Left renal cortex interstitium (tissue), 4 donors: ENCODE results near the gene C16orf86. TPM values are rescaled to one million over a fixed set of nuclear protein-coding genes. Genes with fewer than 3 reads are reported as not detected.
A peak's percentile ranks its signal among the peaks of the same experiment; 100 is the strongest.

Experiments
- DNase-seq, 4 donors: peaks; one replicate each; pipeline ENCODE4 v3.0.0-alpha.2; 2013; ENCODE audit warnings: low read depth in 4 of 4, low spot score in 2 of 4, missing footprints in 1 of 4
- polyA plus RNA-seq, 4 donors: library from polyadenylated mRNA; unstranded; fragments of 120-200 nt; gene quantifications; one replicate each; pipeline ENCODE4 v1.2.1, GENCODE V29; 2013; ENCODE audit not compliant: insufficient read length in 4 of 4

The C16orf86 gene
- polyA plus RNA-seq, 4 donors, result 3.6 to 5.2 (median 4.0) TPM

DNA sequence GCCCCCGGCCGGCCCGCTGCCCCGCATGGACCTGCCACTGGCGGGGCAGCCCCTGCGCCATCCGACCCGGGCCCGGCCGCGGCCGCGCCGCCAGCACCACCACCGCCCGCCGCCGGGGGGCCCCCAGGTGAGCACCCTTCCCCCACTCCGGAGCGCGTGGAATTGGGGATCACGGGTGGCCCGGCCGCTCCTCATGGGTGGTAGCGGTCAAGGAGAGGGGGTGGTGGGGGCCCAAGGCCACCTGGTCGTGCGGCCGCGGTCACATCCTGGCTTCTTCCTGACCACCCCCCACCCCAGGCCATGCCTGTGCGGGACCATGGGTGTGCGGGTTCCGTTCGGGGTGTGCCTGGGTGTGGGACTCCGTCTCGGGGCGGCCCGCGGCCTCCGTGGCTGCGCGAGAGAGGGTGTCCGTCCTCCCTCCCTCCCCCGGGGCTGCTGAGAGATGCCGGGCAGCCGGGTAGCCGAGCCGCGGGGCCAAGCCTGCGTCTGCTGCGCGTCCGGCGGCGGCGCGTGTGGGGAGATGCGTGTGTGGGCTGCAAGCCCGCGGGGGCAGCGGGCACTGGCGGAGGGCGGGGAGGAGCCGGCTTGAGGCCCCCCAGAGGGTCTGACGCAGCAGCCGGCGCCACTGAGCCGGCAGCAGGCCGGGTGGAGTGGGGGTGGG, 13.4 kb upstream of the C16orf86 start:
- no peak for DNase-seq

DNA sequence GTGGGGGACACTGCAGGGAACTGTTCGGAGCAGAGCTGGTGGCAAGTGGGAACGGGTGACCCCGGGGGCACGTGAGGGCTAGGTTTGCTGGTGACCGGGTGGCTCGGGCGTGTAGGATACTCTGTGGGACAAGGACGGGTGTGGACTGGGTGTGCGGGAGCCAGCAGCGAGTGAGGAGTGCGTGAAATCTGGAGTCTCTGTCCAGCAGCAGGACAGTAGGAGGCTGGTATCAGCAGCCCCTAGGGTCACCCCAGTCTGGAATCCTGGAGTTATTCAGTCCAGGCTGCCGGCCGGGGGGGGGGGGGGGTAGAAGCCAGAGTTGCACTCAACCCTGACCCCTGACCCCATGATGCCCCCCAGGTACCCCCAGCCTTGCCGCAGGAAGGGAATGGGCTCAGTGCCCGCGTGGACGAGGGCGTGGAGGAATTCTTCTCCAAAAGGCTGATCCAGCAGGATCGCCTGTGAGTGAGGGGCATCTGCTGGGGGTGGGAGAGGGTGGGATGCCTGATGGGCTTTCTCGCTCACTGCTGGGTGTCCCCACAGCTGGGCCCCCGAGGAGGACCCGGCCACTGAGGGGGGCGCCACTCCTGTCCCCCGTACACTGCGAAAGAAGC, 12.7 kb upstream of the C16orf86 start:
- DNase-seq, result no peak

DNA sequence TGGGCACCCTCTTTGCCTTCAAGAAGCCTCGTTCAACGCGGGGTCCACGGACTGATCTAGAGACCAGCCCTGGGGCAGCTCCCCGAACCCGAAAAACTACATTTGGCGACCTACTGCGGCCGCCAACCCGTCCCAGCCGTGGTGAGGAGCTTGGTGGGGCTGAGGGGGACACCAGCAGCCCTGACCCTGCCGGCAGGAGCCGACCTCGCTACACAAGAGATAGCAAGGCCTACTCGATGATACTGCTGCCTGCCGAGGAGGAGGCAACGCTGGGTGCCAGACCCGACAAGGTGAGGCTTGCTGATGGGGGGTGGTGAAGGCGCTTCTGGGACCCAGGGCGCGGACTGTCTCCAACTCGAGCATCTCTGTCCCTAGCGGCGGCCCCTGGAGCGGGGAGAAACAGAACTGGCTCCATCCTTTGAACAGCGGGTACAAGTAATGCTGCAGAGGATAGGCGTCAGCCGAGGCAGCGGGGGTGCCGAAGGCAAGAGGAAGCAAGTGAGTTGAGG, 12.2 kb upstream of the C16orf86 start:
- DNase-seq, result no peak

DNA sequence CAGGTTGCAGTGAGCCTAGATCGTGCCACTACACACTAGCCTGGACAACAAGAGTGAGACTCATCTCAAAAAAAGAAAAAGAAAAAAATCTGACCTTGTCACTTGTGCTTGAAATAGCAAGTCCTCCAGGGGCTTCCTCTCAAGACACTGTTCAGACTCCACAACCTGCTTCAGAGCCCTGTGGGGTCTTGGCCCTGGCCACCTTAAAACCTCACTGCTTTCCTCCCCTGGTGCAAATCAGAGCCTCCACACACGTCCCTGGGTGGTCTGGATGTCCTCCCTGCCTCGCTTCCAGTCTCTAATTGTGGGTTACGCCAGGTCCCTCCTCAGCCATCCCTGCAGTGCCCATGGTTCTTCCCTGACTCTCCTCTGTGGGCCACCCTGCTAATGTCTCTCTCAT, 11.3 kb upstream of the C16orf86 start:
- DNase-seq, result no peak

DNA sequence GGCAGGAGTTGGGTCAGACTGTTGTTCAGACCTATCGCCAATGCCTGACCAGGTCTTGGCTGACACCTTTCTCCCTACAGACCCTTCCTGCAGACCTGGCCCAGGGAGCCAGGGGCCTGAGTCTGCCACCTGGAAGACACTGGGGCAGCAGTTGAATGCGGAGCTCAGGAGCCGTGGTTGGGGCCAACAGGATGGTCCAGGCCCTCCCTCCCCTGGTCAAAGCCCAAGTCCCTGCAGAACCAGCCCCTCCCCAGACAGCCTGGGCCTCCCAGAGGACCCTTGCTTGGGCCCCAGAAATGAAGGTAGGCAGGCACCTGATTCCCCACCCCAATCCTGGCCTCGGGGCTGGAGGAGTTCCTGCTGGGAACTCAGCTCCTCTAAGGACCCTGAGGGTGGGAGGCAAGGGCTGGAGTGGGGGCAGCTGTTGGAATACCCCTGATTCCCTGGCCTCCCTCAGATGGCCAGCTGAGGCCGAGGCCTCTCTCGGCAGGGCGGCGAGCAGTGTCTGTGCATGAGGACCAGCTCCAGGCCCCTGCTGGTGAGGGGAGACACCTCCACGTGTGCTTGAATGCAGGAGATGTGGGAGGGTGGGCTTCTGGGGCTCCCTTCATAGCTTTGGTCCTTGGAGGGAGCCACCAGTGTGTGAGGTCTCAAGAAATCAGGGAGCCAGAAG, 10.1 kb upstream of the C16orf86 start:
- no peak for DNase-seq

DNA sequence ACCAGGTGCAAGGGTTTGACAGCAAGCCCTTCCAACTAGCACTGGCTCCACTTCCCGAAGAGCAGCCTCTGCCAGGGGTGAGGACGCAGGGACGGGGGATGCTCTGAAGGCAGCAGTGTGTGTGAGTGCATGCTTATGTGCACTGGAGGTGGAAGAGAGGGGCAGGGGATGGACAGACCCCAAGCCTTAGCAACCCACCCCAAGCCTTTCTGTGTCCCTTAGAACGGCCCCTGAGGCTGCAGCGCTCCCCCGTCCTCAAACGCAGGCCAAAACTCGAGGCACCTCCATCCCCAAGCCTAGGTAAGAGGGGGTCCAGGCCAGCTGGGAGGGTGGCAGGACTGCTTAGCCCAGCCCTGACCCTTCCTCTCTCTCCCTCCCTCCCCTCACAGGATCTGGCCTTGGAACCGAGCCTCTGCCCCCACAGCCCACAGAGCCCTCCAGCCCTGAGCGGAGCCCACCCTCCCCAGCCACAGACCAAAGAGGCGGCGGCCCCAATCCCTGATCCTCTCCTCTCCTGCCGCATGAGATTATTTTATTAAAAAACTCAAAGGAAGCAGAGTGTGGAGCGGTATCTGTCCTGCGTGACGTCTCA, 9.5 kb upstream of the C16orf86 start:
- no peak for DNase-seq

DNA sequence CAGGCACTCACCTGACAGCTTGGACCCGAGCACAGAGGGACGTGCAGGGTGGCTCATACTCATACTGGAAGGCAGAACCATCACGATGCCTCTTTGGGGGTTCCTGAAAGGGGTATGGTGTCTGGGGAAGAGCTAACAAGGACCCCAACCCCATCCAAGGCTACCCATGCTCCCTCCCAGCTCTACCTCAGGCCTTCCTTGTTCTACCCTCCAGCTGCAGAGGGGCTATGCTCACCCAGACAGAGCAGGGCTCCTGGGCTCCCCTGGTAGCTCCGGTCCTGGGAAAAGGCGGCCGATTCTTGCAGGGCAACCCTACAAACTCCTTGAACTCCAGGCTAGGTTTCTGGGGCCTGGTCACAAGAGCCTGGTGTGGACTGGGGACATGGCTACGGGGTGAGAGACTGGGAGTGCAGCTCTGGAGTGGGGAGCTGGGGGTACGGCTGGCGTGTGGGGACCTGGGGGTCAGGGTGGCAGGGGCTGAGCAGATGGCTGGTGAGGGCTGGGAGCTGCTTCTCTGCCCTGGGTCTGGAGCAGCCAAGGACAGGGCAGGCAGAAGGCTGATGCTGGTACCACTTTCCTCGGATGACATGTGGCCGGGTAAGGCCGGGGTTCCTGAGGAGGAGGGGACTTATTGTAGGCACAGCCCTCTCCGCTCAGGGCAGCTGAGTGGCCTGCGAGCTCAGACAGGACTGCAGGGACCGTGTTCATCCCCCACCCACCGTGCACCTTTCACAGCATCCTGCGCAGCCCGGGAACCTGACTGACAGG, 8.7 kb upstream of the C16orf86 start:
- DNase-seq, result no peak

DNA sequence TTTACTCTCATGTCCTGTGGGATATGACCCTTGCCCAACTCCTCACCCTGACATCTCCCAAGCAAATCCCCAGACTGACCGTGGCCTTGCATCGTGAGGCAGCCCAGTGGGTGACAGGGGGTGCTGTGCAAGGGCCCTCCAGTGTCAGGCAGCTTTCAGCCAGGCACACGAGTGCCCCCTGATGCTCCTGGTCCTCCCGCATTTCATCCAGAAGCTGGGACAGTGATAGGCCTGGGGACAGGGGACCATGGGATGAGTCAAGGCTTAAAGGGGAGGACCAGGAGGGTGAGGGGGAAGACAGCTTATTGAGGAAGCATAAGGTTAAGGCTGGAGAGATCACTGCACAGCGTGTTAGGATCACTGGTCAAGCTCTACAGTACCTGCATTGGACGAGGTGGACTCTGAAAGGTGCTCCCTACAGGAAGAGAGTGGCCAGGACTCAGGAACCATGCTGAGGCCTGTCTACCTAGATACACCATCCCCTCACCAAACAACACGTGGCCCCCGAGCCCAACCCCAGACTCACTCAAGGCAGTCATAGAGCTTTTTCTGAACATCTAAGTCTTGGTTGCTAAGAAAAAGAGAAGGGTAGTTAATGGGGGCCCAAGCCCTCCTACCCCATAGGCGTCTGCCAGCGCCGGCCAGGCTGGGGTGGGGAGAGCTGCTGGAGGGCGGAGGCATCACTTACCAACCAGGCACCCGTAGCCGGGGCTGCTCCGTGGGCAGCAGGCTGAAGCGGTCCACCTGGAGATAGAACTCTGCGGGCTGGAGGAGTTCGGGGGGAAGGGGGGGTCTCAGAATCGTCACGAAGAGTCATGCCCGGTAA, 7.6 kb upstream of the C16orf86 start:
- no peak for DNase-seq

DNA sequence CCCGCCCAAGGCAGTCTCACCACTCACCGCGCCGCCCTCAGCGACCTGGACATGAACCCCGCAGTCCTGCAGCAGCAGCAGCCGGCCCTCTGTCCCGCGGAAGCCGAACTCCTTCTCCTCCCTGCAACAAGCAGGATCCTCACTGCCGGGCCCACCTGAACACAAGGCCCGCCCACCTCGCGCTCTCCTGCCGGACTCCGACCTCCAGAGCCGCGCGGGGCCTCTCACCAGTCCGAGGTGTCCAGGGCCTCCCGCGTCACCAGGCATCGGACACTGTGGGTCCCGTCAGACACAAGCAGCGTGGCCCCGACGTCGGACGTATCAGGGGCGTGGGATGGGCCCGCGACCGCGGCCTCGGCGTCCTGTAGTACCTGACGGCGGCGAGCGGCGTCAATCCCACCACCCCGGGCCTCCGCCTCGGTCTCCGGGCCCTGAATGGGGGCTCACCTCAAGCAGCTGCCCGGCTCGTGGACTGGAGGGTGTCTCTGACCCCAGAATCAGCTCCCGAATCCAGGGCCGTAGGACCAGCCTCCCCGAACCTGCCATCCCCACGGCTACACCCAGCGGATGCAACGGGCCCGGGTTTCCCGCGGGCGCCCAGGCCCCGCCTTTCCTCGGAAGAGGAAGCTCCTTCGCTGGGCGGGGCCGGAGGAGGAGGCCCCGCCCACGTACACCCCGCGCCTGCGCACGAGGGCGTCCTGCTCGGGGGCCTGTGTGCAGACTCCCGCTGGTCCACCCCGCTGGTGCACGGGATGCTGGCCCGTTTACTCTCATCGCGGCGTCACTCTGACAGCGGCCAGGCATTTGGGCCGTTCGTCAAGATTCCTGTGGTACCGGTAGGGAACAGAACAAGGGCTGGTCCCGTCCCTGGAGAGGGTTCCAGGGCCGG, 6.7 kb upstream of the C16orf86 start, which contains the start of gene ACD:
Gene ACD, minus strand, starts transcription at position 586 of the 889 bp plus-strand sequence. Its CDS starts 40 bp downstream, at position 546.
- DNase-seq, result peak; percentile 84 to 90 (median 88)

DNA sequence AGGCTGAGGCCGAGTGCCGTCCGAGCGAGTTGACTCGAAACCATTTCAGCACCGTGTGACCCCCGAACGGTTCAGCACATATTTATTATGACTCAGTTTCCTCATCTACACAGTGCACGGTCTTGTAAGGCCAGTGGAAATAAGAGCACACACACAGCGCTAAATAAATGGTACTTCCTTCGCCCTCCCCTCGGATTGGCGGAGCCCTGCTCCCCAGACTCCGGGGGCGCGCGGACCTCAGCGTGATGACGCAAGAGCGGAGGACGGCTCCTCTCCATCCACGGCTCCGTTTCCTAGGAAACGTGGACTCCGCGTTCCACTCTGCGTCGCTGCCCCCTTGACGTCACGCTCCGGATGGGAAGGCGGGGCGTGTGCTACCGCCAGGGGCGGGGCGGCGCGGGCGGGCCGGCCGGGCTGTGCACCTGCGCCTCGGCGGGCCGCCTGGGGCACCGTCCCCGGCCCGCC, 6.0 kb upstream of the C16orf86 start, which contains the start of gene PARD6A:
Gene PARD6A, plus strand, starts transcription at position 397 of the 465 bp plus-strand sequence. CDS start 79 bp downstream, outside the sequence.
- peak in 3 of 4 donors; percentile 81 to 91 (median 82) for DNase-seq

DNA sequence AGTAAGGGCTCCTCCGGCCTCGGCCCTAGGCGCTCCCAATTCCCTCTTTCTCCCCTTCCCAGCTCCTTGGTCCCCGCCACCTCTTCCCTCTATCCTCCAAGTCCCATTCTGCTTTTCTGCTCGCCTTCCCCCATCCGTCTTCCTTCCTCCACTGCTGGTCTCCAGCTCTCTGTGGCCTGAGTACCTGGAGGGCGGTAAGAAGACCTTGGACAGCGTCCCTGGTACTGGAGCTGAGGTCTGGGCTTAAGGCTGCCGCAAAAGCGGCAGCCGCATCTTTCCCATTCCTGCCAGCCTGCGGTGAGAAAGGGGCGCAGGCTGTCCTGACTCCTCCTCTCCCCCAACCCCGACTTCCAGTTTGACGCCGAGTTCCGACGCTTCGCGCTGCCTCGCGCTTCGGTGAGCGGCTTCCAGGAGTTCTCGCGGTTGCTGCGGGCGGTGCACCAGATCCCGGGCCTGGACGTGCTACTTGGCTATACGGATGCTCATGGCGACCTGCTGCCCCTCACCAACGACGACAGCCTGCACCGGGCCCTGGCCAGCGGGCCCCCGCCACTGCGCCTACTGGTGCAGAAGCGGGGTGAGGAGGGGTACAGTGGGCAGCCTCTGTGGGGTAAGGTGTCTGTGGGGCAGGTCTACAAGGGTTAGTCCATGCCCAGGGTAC, 5.4 kb upstream of the C16orf86 start:
- peak in 1 of 4 donors; percentile 48 for DNase-seq

DNA sequence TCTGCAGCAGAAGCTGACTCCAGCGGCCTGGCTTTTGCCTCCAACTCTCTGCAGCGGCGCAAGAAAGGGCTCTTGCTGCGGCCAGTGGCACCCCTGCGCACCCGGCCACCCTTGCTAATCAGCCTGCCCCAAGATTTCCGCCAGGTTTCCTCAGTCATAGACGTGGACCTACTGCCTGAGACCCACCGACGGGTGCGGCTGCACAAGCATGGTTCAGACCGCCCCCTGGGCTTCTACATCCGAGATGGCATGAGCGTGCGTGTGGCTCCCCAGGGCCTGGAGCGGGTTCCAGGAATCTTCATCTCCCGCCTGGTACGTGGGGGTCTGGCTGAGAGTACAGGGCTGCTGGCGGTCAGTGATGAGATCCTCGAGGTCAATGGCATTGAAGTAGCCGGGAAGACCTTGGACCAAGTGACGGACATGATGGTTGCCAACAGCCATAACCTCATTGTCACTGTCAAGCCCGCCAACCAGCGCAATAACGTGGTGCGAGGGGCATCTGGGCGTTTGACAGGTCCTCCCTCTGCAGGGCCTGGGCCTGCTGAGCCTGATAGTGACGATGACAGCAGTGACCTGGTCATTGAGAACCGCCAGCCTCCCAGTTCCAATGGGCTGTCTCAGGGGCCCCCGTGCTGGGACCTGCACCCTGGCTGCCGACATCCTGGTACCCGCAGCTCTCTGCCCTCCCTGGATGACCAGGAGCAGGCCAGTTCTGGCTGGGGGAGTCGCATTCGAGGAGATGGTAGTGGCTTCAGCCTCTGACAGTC, 4.5 kb upstream of the C16orf86 start:
- no peak for DNase-seq

DNA sequence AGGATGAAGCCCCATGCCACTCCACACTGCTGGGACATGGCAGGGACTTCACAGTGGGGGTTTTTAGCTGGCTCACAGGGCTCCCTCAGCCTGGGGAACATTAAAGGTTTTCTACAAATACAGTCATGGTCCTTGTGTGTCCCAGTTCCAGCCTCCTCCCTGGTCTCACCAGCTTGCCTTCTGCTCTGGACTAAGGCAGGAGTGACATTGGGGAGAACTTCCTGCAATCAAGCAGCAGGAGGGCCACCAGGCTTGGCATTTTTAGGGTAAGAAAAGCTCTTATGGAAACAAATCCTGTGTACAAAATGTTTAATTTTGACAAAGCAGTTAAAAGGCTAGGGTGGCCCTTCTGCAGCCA, 4.0 kb upstream of the C16orf86 start:
- DNase-seq, result no peak

DNA sequence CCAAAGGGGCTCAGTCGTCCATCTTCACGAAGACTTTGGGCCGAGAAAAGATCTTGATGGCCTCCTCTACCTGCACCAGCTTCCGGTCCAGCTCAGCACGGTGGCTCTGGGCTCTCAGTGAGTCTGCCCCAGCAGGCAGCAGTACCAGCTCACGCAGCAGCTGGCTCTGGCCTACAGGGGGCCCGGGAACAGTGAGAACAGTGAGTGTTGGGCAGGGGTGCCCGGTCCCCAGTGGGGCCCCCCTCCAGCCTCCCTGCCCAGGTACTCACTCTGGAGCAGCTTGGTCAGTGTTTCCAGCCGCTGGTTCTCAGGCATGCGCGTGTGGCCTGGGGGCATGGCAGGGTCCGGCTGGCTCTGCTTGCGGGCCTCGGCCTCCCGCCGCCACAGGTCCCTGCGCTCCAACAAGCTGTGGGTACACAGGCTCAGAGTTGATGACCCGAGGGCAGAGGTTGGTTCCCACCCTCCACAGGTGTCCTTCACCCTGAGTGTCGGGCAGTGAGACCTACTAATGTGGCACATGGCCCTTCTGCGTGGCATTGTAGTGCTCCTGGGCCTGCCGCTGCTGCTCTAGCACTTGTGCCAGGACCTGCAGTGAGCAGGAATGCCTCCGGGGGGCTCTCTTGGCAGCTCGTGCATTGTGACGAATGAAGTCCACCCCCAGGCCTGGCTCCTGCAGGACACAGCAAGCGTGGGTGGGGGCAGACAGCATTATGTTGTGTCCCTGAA, 3.3 kb upstream of the C16orf86 start:
- DNase-seq, result no peak

DNA sequence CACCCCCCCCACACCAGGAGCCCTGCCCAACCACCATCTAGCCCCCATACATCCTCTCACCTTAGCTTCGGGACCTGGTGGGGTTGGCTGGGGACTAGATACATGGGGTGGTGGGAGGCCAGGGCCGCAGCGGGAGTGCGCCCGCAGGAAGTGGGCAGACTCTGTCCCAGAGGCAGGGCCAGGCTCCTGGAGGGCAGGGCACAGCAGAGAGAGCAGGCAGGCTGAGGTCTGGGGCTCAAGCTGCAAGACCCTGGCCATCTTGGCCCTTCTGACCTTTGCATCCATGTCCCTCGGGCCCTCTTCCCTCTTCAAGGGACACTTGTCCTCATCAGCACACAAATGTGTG, 2.8 kb upstream of the C16orf86 start:
- no peak for DNase-seq

DNA sequence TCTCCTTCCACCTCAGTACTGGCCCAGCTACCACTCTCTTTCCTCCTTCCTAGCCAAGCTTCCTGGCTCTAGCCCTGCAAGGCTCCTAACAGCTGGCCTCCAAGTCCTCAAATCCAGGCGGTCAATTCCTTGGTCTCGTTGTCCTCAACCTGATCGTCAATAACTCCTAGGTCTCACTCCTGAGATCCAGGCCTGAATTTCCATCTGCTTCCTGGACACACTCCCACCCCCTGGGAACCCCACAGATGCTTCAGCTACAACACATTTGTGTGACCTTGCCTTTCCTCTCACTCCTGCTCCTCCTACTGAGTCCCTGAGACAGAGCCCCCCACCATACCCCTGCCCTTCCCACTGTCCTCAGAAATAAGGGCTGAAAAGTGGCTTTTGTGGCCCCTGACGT, 2.4 kb upstream of the C16orf86 start:
- no peak for DNase-seq

DNA sequence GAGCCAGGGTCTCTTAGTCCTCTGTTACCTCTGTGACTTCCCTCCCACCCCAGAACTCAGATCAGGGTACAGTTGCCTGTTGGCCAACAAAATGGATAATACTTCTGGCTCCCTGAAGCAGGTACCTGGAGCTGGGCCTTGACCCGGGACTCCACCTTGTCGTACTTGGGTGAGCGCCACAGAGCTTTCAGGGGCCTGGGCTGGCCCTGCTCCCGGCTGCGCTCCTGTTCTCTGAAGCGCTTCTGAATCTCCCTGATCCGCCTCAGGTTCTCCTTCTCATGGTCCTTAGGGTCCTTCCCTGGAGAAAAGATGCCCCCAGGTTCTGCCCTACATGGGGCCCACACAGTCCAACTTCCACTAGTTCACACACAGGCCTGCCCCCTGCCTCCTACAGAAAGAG, 1.7 kb upstream of the C16orf86 start:
- DNase-seq, result no peak
